ENCODE data around the gene ZNF77. TPM values are rescaled to one million over a fixed set of nuclear protein-coding genes. Genes with fewer than 3 reads are reported as not detected.

The ZNF77 gene
- total RNA-seq, 2 experiments from 2014 or later, result 5.4 to 6.8 TPM

DNA sequence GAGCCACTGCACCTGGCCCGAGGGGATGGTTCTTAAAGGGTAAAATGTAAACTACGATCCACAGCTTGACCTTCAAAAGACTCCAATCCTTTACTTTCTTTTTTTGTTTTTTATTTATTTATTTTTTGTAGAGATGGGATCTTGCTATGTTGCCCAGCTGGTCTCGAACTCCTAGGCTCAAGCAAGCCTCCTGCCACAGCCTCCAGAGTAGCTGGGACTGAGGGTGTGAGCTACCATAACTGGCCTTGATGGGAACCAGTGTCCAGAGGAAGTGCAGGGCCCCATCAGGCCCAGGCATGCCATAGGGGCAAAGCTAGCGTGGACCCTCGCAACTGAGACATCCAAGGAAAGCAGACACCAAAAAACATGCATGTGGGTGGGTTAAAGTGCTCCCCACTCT, 18.4 kb upstream of the ZNF77 start:
- no TSS peak for BruUV-seq (replicated peaks)
- Histone ChIP-seq H4K20me1 (ENCODE audit: insufficient read depth, low read length) (no peaks in the 10 kb centered on the region), H3K4me3 (ENCODE audit: low read depth, low read length, poor library complexity, severe bottlenecking) (no peak overlapping the region), H3K4me2 (ENCODE audit: low read length) (no peak overlapping the region), H3K27ac (ENCODE audit: low read depth, low read length, poor library complexity, severe bottlenecking) (no peak overlapping the region), H3K79me2 (ENCODE audit: insufficient read depth, low read depth, low read length) (no peaks in the 10 kb centered on the region), H2AFZ (ENCODE audit: low read length) (no peak overlapping the region), H3K36me3 (ENCODE audit: insufficient read depth, low read length) (peaks cover under 1% of the 10 kb centered on the region; the same call in 1 of the 2 replicates), H3K4me1 (ENCODE audit: insufficient read depth, low read length, poor library complexity, severe bottlenecking) (peaks cover 29% of the 10 kb centered on the region), H3K9me2 (ENCODE audit: insufficient read depth, low read length) (no peaks in the 10 kb centered on the region), H3K9me3 (ENCODE audit: low read length) (peaks cover 13% of the 10 kb centered on the region; the same call in 1 of the 2 replicates)
- TF ChIP-seq, protein P1, sequence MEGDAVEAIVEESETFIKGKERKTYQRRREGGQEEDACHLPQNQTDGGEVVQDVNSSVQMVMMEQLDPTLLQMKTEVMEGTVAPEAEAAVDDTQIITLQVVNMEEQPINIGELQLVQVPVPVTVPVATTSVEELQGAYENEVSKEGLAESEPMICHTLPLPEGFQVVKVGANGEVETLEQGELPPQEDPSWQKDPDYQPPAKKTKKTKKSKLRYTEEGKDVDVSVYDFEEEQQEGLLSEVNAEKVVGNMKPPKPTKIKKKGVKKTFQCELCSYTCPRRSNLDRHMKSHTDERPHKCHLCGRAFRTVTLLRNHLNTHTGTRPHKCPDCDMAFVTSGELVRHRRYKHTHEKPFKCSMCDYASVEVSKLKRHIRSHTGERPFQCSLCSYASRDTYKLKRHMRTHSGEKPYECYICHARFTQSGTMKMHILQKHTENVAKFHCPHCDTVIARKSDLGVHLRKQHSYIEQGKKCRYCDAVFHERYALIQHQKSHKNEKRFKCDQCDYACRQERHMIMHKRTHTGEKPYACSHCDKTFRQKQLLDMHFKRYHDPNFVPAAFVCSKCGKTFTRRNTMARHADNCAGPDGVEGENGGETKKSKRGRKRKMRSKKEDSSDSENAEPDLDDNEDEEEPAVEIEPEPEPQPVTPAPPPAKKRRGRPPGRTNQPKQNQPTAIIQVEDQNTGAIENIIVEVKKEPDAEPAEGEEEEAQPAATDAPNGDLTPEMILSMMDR (conservative IDR thresholded peaks at IDR 0.05; ENCODE audit: low read length), result no peak
- no peak for TF ChIP-seq EZH2phosphoT487 (IDR thresholded peaks at IDR 0.05; ENCODE audit: borderline replicate concordance, low read depth, low read length)
- POLR2A ChIA-PET, result interaction anchor here (1.3 kb wide), 1 partner anchor 14 kb away, joined by 3 read pairs; the partner anchor contains the start of gene TLE6
- intact Hi-C loops (cut with micrococcal nuclease; ENCODE audit: unreplicated experiment), result no loop called here
- DNase-seq (ENCODE audit: low spot score), result no peak
- CTCF ChIA-PET (ENCODE audit: unreplicated experiment), result interaction anchor here (0.6 kb wide), 1 partner anchor 200 kb away, joined by 4 read pairs; no protein-coding TSS in a partner anchor

DNA sequence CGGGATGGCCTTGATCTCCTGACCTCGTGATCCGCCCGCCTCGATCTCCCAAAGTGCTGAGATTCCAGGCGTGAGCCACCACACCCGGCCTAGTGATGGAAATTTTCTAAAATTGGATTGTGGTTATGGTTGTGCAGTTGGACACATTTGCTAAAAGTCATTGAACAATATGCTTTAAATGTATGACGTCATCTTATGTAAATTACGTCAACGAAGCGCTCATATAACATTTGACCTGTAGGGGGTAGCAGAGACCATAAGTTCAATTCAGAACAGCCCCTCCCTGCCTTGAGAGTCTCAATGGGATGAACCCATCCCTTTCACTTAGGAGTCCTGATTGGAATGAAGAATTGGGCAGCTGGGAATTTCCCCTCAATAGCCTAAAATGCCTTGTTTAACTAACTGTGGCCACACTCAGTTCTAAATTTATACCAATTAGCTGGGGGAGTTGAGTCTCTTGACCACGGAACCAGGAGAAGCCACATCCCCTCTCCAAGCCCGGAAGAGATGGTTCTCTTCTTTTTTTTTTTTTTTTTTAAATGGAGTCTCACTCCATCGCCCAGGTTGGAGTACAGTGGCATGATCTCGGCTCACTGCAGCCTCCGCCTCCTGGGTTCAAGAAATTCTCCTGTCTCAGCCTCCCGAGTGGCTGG, 17.4 kb upstream of the ZNF77 start:
- peak; percentile 87 for DNase-seq (ENCODE audit: low spot score)
- CTCF ChIA-PET (ENCODE audit: unreplicated experiment), result no interaction called here
- Histone ChIP-seq H3K4me1 (ENCODE audit: insufficient read depth, low read length, poor library complexity, severe bottlenecking) (peaks cover 20% of the 10 kb centered on the region), H3K27ac (ENCODE audit: low read depth, low read length, poor library complexity, severe bottlenecking) (no peak overlapping the region), H3K36me3 (ENCODE audit: insufficient read depth, low read length) (no peaks in the 10 kb centered on the region; the same call in 1 of the 2 replicates), H4K20me1 (ENCODE audit: insufficient read depth, low read length) (no peaks in the 10 kb centered on the region), H3K4me2 (ENCODE audit: low read length) (peak overlapping the region; percentile 34), H3K4me3 (ENCODE audit: low read depth, low read length, poor library complexity, severe bottlenecking) (no peak overlapping the region), H3K9me3 (ENCODE audit: low read length) (peaks cover 6% of the 10 kb centered on the region; the same call in 1 of the 2 replicates), H2AFZ (ENCODE audit: low read length) (0 out of 2 replicates have a peak overlapping the region, but pooled peaks have one; percentile 41), H3K79me2 (ENCODE audit: insufficient read depth, low read depth, low read length) (no peaks in the 10 kb centered on the region), H3K9me2 (ENCODE audit: insufficient read depth, low read length) (no peaks in the 10 kb centered on the region)
- POLR2A ChIA-PET, result interaction anchor here (0.6 to 1.3 kb wide), 2 partner anchors 15 to 119 kb away, joined by 3 read pairs; partner anchors contain the start of gene TLE6
- intact Hi-C loops (cut with micrococcal nuclease; ENCODE audit: unreplicated experiment), result loop anchor here (1.0 kb wide), 2 partner anchors 142 to 146 kb away; no protein-coding TSS in a partner anchor
- no TSS peak for BruUV-seq (replicated peaks)
- TF ChIP-seq, protein P1 (conservative IDR thresholded peaks at IDR 0.05; ENCODE audit: low read length), result peak; percentile 92
- TF ChIP-seq EZH2phosphoT487 (IDR thresholded peaks at IDR 0.05; ENCODE audit: borderline replicate concordance, low read depth, low read length), result no peak

DNA sequence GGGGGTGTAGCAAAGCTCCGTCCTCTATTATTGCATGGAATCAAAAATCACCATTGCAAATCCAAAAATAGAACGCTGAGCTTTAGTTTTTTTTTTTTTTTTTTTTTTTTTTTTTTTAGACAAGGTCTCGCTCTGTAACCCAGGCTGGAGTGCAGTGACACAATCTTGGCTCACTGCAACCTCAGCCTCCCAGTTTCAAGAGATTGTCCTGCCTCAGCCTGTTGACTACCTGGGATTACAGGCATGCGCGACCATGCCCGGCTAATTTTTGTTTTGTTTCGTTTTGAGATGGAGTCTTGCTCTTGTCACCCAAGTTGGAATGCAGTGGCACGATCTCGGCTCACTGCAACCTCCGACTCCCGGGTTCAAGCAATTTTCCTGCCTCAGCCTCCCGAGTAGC, 15.3 kb upstream of the ZNF77 start:
- no TSS peak for BruUV-seq (replicated peaks)
- Histone ChIP-seq H3K4me1 (ENCODE audit: insufficient read depth, low read length, poor library complexity, severe bottlenecking) (peaks cover 3% of the 10 kb centered on the region), H3K36me3 (ENCODE audit: insufficient read depth, low read length) (no peaks in the 10 kb centered on the region; the same call in 1 of the 2 replicates), H3K4me3 (ENCODE audit: low read depth, low read length, poor library complexity, severe bottlenecking) (no peak overlapping the region), H3K4me2 (ENCODE audit: low read length) (no peak overlapping the region), H3K27ac (ENCODE audit: low read depth, low read length, poor library complexity, severe bottlenecking) (no peak overlapping the region), H3K9me2 (ENCODE audit: insufficient read depth, low read length) (no peaks in the 10 kb centered on the region), H4K20me1 (ENCODE audit: insufficient read depth, low read length) (no peaks in the 10 kb centered on the region), H2AFZ (ENCODE audit: low read length) (no peak overlapping the region), H3K9me3 (ENCODE audit: low read length) (no peaks in the 10 kb centered on the region; the same call in 1 of the 2 replicates), H3K79me2 (ENCODE audit: insufficient read depth, low read depth, low read length) (no peaks in the 10 kb centered on the region)
- no peak for DNase-seq (ENCODE audit: low spot score)
- ChIA-PET CTCF (ENCODE audit: unreplicated experiment) (no interaction called here), POLR2A (no interaction called here)
- intact Hi-C loops (cut with micrococcal nuclease; ENCODE audit: unreplicated experiment), result no loop called here
- no peak for TF ChIP-seq EZH2phosphoT487 (IDR thresholded peaks at IDR 0.05; ENCODE audit: borderline replicate concordance, low read depth, low read length)
- TF ChIP-seq, protein P1 (conservative IDR thresholded peaks at IDR 0.05; ENCODE audit: low read length), result no peak
